Mammary epithelial cell (primary cell): Measurements from ENCODE around the gene UBE2G2.

Experiments used
- CTCF ChIP-seq, 2 donors: IDR thresholded peaks in 1 of 2; conservative IDR thresholded peaks in 1 of 2; 2 replicates each; pipeline ENCODE4 v1.5.1; 2011 to 2012; ENCODE audit warnings: inconsistent platforms in 2 of 2, low read length in 2 of 2, mild to moderate bottlenecking in 2 of 2, control low read depth in 1 of 2, low read depth in 1 of 2; ENCODE audit not compliant: insufficient read depth in 1 of 2; ENCODE audit errors: extremely low read depth in 1 of 2
- EZH2 ChIP-seq: IDR thresholded peaks from 2 replicates; pipeline ENCODE4 v1.6.1; 2012; ENCODE audit warnings: low read length, inconsistent platforms, borderline replicate concordance

DNA sequence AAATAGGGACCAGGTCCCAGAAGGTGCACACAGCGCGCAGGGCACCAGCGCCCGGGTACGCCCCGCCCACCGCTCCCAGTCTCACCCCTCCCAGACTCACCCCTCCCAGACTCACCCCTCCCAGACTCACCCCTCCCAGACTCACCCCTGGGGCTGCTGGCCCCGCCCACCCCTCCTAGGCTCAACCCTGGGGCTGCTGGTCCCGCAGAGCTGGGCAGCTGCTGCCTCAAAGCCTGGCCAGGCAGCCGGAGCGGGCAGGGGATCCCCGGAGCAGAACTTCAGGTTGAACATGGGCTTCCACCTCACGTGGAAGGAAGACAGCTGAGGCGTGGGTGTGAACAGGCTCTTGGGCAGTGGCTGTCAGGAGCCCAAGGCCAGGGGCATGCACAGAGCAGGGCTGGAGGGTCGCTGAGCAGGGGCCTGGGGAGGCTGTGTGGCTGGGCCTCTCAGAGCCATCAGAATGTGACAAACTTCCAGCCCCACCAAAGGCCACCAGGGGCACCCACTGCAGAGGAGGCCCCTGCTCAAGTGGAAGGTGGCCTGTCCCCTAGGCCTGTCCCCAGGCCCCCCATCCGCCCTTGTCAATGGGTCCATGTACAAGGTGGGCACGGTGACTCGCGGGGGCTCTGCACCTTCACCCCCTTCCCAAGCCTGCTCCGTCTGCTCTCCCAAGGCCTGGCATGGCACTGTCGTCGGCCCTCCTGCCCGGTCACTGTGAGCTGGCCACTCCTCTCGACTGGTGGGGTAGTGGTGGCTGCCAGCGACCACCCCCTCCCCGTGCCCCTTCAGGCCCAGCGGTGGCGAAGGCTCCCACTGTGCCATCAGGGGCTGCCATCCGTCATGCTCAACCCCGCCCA is 36.6 kb upstream of the UBE2G2 start:
- TF ChIP-seq CTCF (conservative IDR thresholded peaks at IDR 0.05 in 1 of 2, IDR thresholded peaks at IDR 0.05 in 1 of 2; ENCODE audit: extremely low read depth in 1 of 2, insufficient read depth in 1 of 2, low read depth in 1 of 2, low read length in 2 of 2) (no peak), EZH2 (no peak)
